Measurements from ENCODE around the gene HEPH. TPM values are rescaled to one million over a fixed set of nuclear protein-coding genes. Genes with fewer than 3 reads are reported as not detected.

The HEPH gene
- total and polyA plus RNA-seq, 9 of the 15 experiments (the other 6 are each of a cell fraction or from before 2014, with no cell fraction given) = 22.4 to 67.6 (median 42.9) TPM

DNA sequence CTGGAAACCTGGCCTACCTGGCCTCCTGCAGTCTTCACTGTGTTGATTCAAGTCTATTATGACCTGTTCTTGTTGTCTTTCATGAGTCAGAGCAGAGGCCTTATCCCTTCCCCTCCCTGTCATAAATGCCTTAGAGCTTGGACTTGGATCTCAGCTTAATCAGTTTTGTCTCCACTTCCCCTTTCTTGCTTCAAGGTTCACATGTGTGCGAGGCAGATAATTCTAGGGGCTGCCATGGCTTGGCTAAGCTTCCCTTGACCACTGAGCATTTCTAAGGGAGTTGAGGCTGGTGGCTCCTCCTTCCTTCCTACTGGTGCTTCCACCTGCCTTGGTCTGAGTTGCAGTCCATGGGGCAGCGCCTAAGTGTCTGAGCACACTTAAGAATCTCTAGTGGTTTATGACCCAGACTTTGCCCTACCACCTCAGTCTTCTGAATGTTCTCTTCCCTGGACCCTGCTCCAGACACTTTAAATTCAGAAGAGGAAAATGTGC, 1.7 kb upstream of the HEPH start (continued):
- TF ChIP-seq, protein P1, sequence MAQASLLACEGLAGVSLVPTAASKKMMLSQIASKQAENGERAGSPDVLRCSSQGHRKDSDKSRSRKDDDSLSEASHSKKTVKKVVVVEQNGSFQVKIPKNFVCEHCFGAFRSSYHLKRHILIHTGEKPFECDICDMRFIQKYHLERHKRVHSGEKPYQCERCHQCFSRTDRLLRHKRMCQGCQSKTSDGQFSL (CRISPR knock-in tag; IDR thresholded peaks at IDR 0.05) = 0 out of 2 replicates have a peak, but pooled peaks have one; percentile 28
- TF ChIP-seq, protein P1 (tag; IDR thresholded peaks at IDR 0.05) = no peak
- TF ChIP-seq, protein P2, sequence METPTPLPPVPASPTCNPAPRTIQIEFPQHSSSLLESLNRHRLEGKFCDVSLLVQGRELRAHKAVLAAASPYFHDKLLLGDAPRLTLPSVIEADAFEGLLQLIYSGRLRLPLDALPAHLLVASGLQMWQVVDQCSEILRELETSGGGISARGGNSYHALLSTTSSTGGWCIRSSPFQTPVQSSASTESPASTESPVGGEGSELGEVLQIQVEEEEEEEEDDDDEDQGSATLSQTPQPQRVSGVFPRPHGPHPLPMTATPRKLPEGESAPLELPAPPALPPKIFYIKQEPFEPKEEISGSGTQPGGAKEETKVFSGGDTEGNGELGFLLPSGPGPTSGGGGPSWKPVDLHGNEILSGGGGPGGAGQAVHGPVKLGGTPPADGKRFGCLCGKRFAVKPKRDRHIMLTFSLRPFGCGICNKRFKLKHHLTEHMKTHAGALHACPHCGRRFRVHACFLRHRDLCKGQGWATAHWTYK (CRISPR knock-in tag; IDR thresholded peaks at IDR 0.05) = no peak
- TF ChIP-seq, protein P3, sequence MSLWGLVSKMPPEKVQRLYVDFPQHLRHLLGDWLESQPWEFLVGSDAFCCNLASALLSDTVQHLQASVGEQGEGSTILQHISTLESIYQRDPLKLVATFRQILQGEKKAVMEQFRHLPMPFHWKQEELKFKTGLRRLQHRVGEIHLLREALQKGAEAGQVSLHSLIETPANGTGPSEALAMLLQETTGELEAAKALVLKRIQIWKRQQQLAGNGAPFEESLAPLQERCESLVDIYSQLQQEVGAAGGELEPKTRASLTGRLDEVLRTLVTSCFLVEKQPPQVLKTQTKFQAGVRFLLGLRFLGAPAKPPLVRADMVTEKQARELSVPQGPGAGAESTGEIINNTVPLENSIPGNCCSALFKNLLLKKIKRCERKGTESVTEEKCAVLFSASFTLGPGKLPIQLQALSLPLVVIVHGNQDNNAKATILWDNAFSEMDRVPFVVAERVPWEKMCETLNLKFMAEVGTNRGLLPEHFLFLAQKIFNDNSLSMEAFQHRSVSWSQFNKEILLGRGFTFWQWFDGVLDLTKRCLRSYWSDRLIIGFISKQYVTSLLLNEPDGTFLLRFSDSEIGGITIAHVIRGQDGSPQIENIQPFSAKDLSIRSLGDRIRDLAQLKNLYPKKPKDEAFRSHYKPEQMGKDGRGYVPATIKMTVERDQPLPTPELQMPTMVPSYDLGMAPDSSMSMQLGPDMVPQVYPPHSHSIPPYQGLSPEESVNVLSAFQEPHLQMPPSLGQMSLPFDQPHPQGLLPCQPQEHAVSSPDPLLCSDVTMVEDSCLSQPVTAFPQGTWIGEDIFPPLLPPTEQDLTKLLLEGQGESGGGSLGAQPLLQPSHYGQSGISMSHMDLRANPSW (CRISPR knock-in tag; IDR thresholded peaks at IDR 0.05) = no peak
- TF ChIP-seq TCF7L2 (IDR thresholded peaks at IDR 0.05; ENCODE audit: low read depth, low read length) (no peak), BCL6 (CRISPR knock-in tag; IDR thresholded peaks at IDR 0.05) (no peak), CCAR2 (IDR thresholded peaks at IDR 0.05; ENCODE audit: low read depth, low read length) (no peak), ADNP (tag; IDR thresholded peaks at IDR 0.05) (no peak), MXI1 (IDR thresholded peaks at IDR 0.05; ENCODE audit: low read depth, low read length) (peak; percentile 30; the same call in 1 of the 2 replicates), CBX3 (IDR thresholded peaks at IDR 0.05; ENCODE audit: borderline replicate concordance in 1 of 2, low read length in 2 of 2) (no peak; a peak in 1 of 3 replicates), TAF15 (IDR thresholded peaks at IDR 0.05; ENCODE audit: low read depth, low read length) (no peak), HIVEP1 (CRISPR knock-in tag; IDR thresholded peaks at IDR 0.05) (no peak), CSDE1 (IDR thresholded peaks at IDR 0.05) (no peak), ZNF124 (CRISPR knock-in tag; IDR thresholded peaks at IDR 0.05) (no peak), KDM5B (IDR thresholded peaks at IDR 0.05; ENCODE audit: insufficient replicate concordance, low read depth, low read length) (peak; percentile 81), THRAP3 (IDR thresholded peaks at IDR 0.05; ENCODE audit: borderline replicate concordance) (no peak), ARNT (IDR thresholded peaks at IDR 0.05) (peak in 1 of 2 experiments; percentile 45; a peak in 1 of 4 replicates), GATAD2A (IDR thresholded peaks at IDR 0.05) (no peak), FOXJ3 (CRISPR knock-in tag; IDR thresholded peaks at IDR 0.05) (no peak), ZBTB17 (CRISPR knock-in tag; IDR thresholded peaks at IDR 0.05) (no peak), SMARCB1 (IDR thresholded peaks at IDR 0.05; ENCODE audit: insufficient read length, low read depth) (peak; percentile 78), KLF13 (tag; IDR thresholded peaks at IDR 0.05; ENCODE audit: borderline replicate concordance, low read depth) (no peak), NEUROD1 (IDR thresholded peaks at IDR 0.05; ENCODE audit: borderline replicate concordance, low read depth, low read length, partially characterized antibody) (peak; percentile 77)
- TF ChIP-seq, protein P4, sequence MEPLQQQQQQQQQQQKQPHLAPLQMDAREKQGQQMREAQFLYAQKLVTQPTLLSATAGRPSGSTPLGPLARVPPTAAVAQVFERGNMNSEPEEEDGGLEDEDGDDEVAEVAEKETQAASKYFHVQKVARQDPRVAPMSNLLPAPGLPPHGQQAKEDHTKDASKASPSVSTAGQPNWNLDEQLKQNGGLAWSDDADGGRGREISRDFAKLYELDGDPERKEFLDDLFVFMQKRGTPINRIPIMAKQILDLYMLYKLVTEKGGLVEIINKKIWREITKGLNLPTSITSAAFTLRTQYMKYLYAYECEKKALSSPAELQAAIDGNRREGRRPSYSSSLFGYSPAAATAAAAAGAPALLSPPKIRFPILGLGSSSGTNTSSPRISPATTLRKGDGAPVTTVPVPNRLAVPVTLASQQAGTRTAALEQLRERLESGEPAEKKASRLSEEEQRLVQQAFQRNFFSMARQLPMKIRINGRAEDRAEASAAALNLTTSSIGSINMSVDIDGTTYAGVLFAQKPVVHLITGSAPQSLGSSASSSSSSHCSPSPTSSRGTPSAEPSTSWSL (CRISPR knock-in tag; IDR thresholded peaks at IDR 0.05; ENCODE audit: borderline replicate concordance) = no peak
